IMR-90 (cell line): ENCODE results near the gene SLC44A1. TPM values are rescaled to one million over a fixed set of nuclear protein-coding genes. Genes with fewer than 3 reads are reported as not detected.

Experiments used
- ATAC-seq: fragments of 200-7000 bp; cut with Tn5 transposase; 2 replicates; pipeline ENCODE4 v1.9.1; 2020; ENCODE audit warnings: low read depth, mild to moderate bottlenecking, moderate library complexity
- BruUV-seq: library from RNA; stranded (reverse); fragments of 400-500 nt; replicated peaks from 2 replicates; lab custom pipeline; 2021; lab: Mats Ljungman, UMichigan
- CTCF ChIA-PET: fragments of 300-600 bp; formaldehyde crosslinking; extraction: SDS; loops from one replicate; lab custom pipeline; 2021; ENCODE audit warnings: antibody characterized with exemption; lab: Yijun Ruan, JAX
- POLR2A ChIA-PET: fragments of 300-600 bp; sonication (Branson Sonifier 250); formaldehyde crosslinking; loops from one replicate; lab custom pipeline; 2022; ENCODE audit warnings: antibody characterized with exemption; ENCODE audit not compliant: unreplicated experiment; lab: Charles Lee
- DNase-seq: peaks from one replicate; pipeline ENCODE4 v3.0.0; 2013
- H2AFZ ChIP-seq: replicated peaks from 2 replicates; pipeline ENCODE3; 2013; ENCODE audit warnings: low read length, mild to moderate bottlenecking; ENCODE audit not compliant: poor library complexity
- H2AK5ac ChIP-seq: 2 replicates; pipeline ENCODE4 v1.6.1; 2013; ENCODE audit warnings: low read depth, low read length, inconsistent platforms
- H2AK9ac ChIP-seq: replicated peaks from 2 replicates; pipeline ENCODE3; 2013; ENCODE audit warnings: mild to moderate bottlenecking, low read depth, low read length, moderate library complexity; ENCODE audit not compliant: poor library complexity
- H2BK120ac ChIP-seq: 2 replicates; pipeline ENCODE4 v1.6.1; 2013; ENCODE audit warnings: low read depth, low read length, inconsistent platforms
- H2BK15ac ChIP-seq: 3 replicates; pipeline ENCODE4 v1.6.1; 2013; ENCODE audit warnings: low read depth, low read length, inconsistent platforms
- H2BK20ac ChIP-seq: 2 replicates; pipeline ENCODE4 v1.6.1; 2013; ENCODE audit warnings: low read depth, mild to moderate bottlenecking, inconsistent platforms, low read length, moderate library complexity
- H2BK5ac ChIP-seq: 2 replicates; pipeline ENCODE4 v1.6.1; 2013; ENCODE audit warnings: mild to moderate bottlenecking, low read depth, low read length, inconsistent platforms; ENCODE audit not compliant: poor library complexity, severe bottlenecking
- H3K14ac ChIP-seq: replicated peaks from 2 replicates; pipeline ENCODE4 v1.6.1; 2013; ENCODE audit warnings: low read depth, low read length, inconsistent platforms
- H3K18ac ChIP-seq: 2 replicates; pipeline ENCODE4 v1.6.1; 2013; ENCODE audit warnings: low read depth, low read length, control low read depth
- H3K23ac ChIP-seq: 2 replicates; pipeline ENCODE4 v1.6.1; 2013; ENCODE audit warnings: low read depth, low read length, inconsistent platforms
- H3K27ac ChIP-seq: 2 replicates; pipeline ENCODE4 v1.5.1; 2013; ENCODE audit warnings: mild to moderate bottlenecking, control low read depth, low read length; ENCODE audit not compliant: insufficient read depth
- H3K27me3 ChIP-seq: 2 replicates; pipeline ENCODE4 v1.6.1; 2013; ENCODE audit warnings: low read length; ENCODE audit not compliant: control insufficient read depth, insufficient read depth
- H3K36me3 ChIP-seq: 2 replicates; pipeline ENCODE4 v1.6.1; 2013; ENCODE audit warnings: low read length, mixed read lengths; ENCODE audit not compliant: control insufficient read depth, insufficient read depth
- H3K4ac ChIP-seq: 2 replicates; pipeline ENCODE4 v1.6.1; 2013; ENCODE audit warnings: low read depth, low read length, inconsistent platforms
- H3K4me1 ChIP-seq: 2 replicates; pipeline ENCODE4 v1.6.1; 2013; ENCODE audit warnings: low read length, mixed read lengths; ENCODE audit not compliant: control insufficient read depth, insufficient read depth
- H3K4me2 ChIP-seq: 2 replicates; pipeline ENCODE4 v1.6.1; 2013; ENCODE audit warnings: low read depth, mild to moderate bottlenecking, control low read depth, low read length, moderate library complexity
- H3K4me3 ChIP-seq: 2 replicates; pipeline ENCODE4 v1.5.1; 2013; ENCODE audit warnings: low read depth, mild to moderate bottlenecking, control low read depth, low read length, moderate library complexity; ENCODE audit not compliant: insufficient read depth
- H3K56ac ChIP-seq: 2 replicates; pipeline ENCODE4 v1.6.1; 2013; ENCODE audit warnings: low read length, inconsistent platforms; ENCODE audit not compliant: insufficient read depth; ENCODE audit errors: extremely low read depth
- H3K79me1 ChIP-seq, 2 experiments: 2 replicates each; pipeline ENCODE4 v1.6.1; 2013; ENCODE audit warnings: low read length in 2 of 2, inconsistent platforms in 1 of 2, low read depth in 1 of 2
- H3K9ac ChIP-seq: 2 replicates; pipeline ENCODE4 v1.6.1; 2013; ENCODE audit warnings: low read depth, low read length, control low read depth
- H3K9me1 ChIP-seq: 2 replicates; pipeline ENCODE4 v1.6.1; 2013; ENCODE audit warnings: low read length, inconsistent platforms; ENCODE audit not compliant: insufficient read depth
- H3K9me3 ChIP-seq: 2 replicates; pipeline ENCODE4 v1.6.1; 2013; ENCODE audit warnings: low read length; ENCODE audit not compliant: control insufficient read depth, insufficient read depth
- H4K20me1 ChIP-seq: 2 replicates; pipeline ENCODE4 v1.6.1; 2013; ENCODE audit warnings: low read length, inconsistent platforms; ENCODE audit not compliant: insufficient read depth
- H4K5ac ChIP-seq: 2 replicates; pipeline ENCODE4 v1.6.1; 2013; ENCODE audit warnings: mild to moderate bottlenecking, low read depth, low read length, control low read depth
- H4K8ac ChIP-seq, 2 experiments: 2 replicates each; pipeline ENCODE4 v1.6.1; 2013; ENCODE audit warnings: low read depth in 2 of 2, low read length in 2 of 2, control low read depth in 1 of 2, inconsistent platforms in 1 of 2
- H4K91ac ChIP-seq: 2 replicates; pipeline ENCODE4 v1.6.1; 2013; ENCODE audit warnings: low read depth, low read length, inconsistent platforms; ENCODE audit not compliant: insufficient read depth
- BHLHE40 ChIP-seq: fragments of 150-350 bp; IDR thresholded peaks from 2 replicates; pipeline ENCODE4 v1.6.1; 2016; ENCODE audit warnings: mild to moderate bottlenecking, low read depth, low read length
- MAZ ChIP-seq: IDR thresholded peaks from 2 replicates; pipeline ENCODE4 v1.6.1; 2012; ENCODE audit warnings: low read depth, mild to moderate bottlenecking, low read length, improper control_type of control experiment, moderate library complexity, borderline replicate concordance
- MXI1 ChIP-seq: IDR thresholded peaks from 2 replicates; pipeline ENCODE4 v1.6.1; 2012; ENCODE audit warnings: low read depth, mild to moderate bottlenecking, low read length, moderate library complexity, borderline replicate concordance
- NFE2L2 ChIP-seq: fragments of 150-350 bp; IDR thresholded peaks from 2 replicates; pipeline ENCODE4 v1.6.1; 2016; ENCODE audit warnings: low read depth, mild to moderate bottlenecking, low read length
- RFX5 ChIP-seq: IDR thresholded peaks from 2 replicates; pipeline ENCODE4 v1.8.0; 2012; ENCODE audit warnings: low read depth, mild to moderate bottlenecking, low read length, moderate library complexity
- SMC3 ChIP-seq: fragments of 150-350 bp; IDR thresholded peaks from 2 replicates; pipeline ENCODE4 v1.6.1; 2016; ENCODE audit warnings: low read depth, mild to moderate bottlenecking, antibody characterized with exemption, low read length, moderate library complexity
- WGBS, 2 experiments: methylation state at CpG; one replicate each; pipeline versions ENCODE4 v1.1.5 to v1.1.7; 2013; ENCODE audit warnings: missing lambda C conversion rate in 2 of 2; ENCODE audit not compliant: insufficient read length in 1 of 2; ENCODE audit errors: extremely low coverage in 2 of 2; 5-methylcytosine and 5-hydroxymethylcytosine counted together
- dilution Hi-C: fragments of 300-500 bp; cut with HindIII; formaldehyde crosslinking; loops from one replicate; pipeline ENCODE4 v1.14.3; 2018; ENCODE audit warnings: low sequenced_read_pairs; ENCODE audit not compliant: unreplicated experiment
- in situ Hi-C: fragments of 300-500 bp; cut with MboI; formaldehyde crosslinking; loops from 3 replicates; pipeline ENCODE4 v1.14.3; 2019; ENCODE audit warnings: low sequenced_read_pairs, inconsistent platforms, mixed read lengths
- intact Hi-C: fragments of 100-400 bp; cut with micrococcal nuclease; formaldehyde crosslinking; loops from 2 replicates; pipeline ENCODE4 v1.10.0; 2022
- polyA plus RNA-seq, 3 experiments: library from polyadenylated mRNA; depleted of rRNA; stranded (reverse); fragments of >200 nt; gene quantifications; 2 replicates each; pipeline ENCODE4 v1.2.3, GENCODE V29; 2012; ENCODE audit warnings: low replicate concordance in 1 of 3
- total RNA-seq: library from RNA; depleted of rRNA; stranded (reverse); fragments of >200 nt; gene quantifications from 2 replicates; pipeline ENCODE4 v1.2.3, GENCODE V29; 2012

SLC44A1 gene
- total and polyA plus RNA-seq, 2 of the 4 experiments (the other 2 are of a cell fraction): 5.2 to 21.7 TPM

- Histone ChIP-seq H4K5ac (no peak overlapping the region), H3K18ac (no peak overlapping the region), H2AFZ (no peak overlapping the region), H3K79me1 (no peaks in the 10 kb centered on the region), H3K56ac (no peak overlapping the region), H2AK9ac (no peak overlapping the region), H4K8ac (no peak overlapping the region), H3K9ac (no peak overlapping the region), H3K23ac (no peak overlapping the region), H4K91ac (no peak overlapping the region), H3K27me3 (no peaks in the 10 kb centered on the region), H3K4me2 (no peak overlapping the region), H2AK5ac (no peak overlapping the region), H3K4me3 (no peak overlapping the region), H2BK120ac (no peak overlapping the region), H3K4ac (no peak overlapping the region), H3K9me1 (peaks cover 4% of the 10 kb centered on the region; the same call in 1 of the 2 replicates), H3K27ac (no peak overlapping the region), H3K9me3 (no peaks in the 10 kb centered on the region), H2BK20ac (no peak overlapping the region), H3K14ac (no peak overlapping the region), H3K4me1 (0 out of 2 replicates have a peak, but pooled peaks cover 2% of the 10 kb centered on the region), H4K20me1 (no peaks in the 10 kb centered on the region), H2BK5ac (no peak overlapping the region), H3K36me3 (peaks cover 10% of the 10 kb centered on the region; the same call in 1 of the 2 replicates), H2BK15ac (no peak overlapping the region)
- CTCF ChIA-PET: no interaction called here
- dilution Hi-C loops: no loop called here
- DNase-seq (no peak), ATAC-seq (no peak)
- POLR2A ChIA-PET: no interaction called here
- no CpG with 5 or more reads among the region's 9 CpGs for WGBS, 2 experiments
- no peak for TF ChIP-seq SMC3
- TF ChIP-seq NFE2L2: no peak
- no peak for TF ChIP-seq BHLHE40
- TF ChIP-seq MXI1: no peak
- TF ChIP-seq MAZ: no peak
- no peak for TF ChIP-seq RFX5
- BruUV-seq: no TSS peak
- intact Hi-C loops: no loop called here
- in situ Hi-C loops: no loop called here
Observed at GRCh38 chr9:105361873-105362272, 117.4 kb downstream of the SLC44A1 start.
